ENCODE data around the gene LMF2.

- TF ChIP-seq CTCF (optimal IDR thresholded peaks at IDR 0.05 in 1 of 3, IDR thresholded peaks at IDR 0.05 in 1 of 3, conservative IDR thresholded peaks at IDR 0.05 in 1 of 3; ENCODE audit: extremely low read depth in 1 of 3, insufficient read depth in 2 of 3, low read length in 3 of 3): no peak
- no peak for TF ChIP-seq EZH2 (IDR thresholded peaks at IDR 0.05; ENCODE audit: low read length)
These were observed at the start of gene LMF2 for GRCh38 chr22:50507421-50507990.

Measured in keratinocyte (primary cell).